H54 (cell line): ENCODE data around the gene TSEN54.

Experiments
- DNase-seq: peaks from one replicate; pipeline ENCODE4 v3.0.0; 2011; ENCODE audit warnings: low spot score, mixed read lengths; ENCODE audit not compliant: insufficient read length
- FAIRE-seq: peaks from 3 replicates; lab custom pipeline; 2011; peaks lifted over from hg19 to GRCh38; lab: Jason Lieb, UNC
- POLR2A ChIP-seq: IDR thresholded peaks from 2 replicates; pipeline ENCODE4 v1.6.1; 2011; ENCODE audit warnings: low read depth, mild to moderate bottlenecking, low read length

The TSEN54 gene

GRCh38 chr17:75492555-75493168, 23.7 kb upstream of the TSEN54 start:
- no peak for TF ChIP-seq POLR2A
- FAIRE-seq (no peak), DNase-seq (no peak)

GRCh38 chr17:75493476-75494129, 22.7 kb upstream of the TSEN54 start:
- TF ChIP-seq POLR2A: no peak
- no peak for FAIRE-seq

GRCh38 chr17:75494326-75494877, 21.9 kb upstream of the TSEN54 start:
- no peak for DNase-seq
- no peak for FAIRE-seq
- no peak for TF ChIP-seq POLR2A

More at GRCh38 chr17:75493476-75494129, 22.7 kb upstream of the TSEN54 start:
- DNase-seq: no peak

- no peak for TF ChIP-seq POLR2A
- FAIRE-seq: no peak
Measured at GRCh38 chr17:75496005-75496404, 20.3 kb upstream of the TSEN54 start.

GRCh38 chr17:75498039-75498725, 18.1 kb upstream of the TSEN54 start:
- FAIRE-seq (no peak), DNase-seq (no peak)
- no peak for TF ChIP-seq POLR2A

More at GRCh38 chr17:75496005-75496404, 20.3 kb upstream of the TSEN54 start:
- DNase-seq: no peak

- FAIRE-seq (no peak), DNase-seq (no peak)
- no peak for TF ChIP-seq POLR2A
Measured at GRCh38 chr17:75498726-75499213, 17.6 kb upstream of the TSEN54 start.

GRCh38 chr17:75499313-75500022, 16.9 kb upstream of the TSEN54 start:
- no peak for TF ChIP-seq POLR2A
- DNase-seq: no peak
- FAIRE-seq: no peak

GRCh38 chr17:75500419-75501216, 15.7 kb upstream of the TSEN54 start:
- no peak for TF ChIP-seq POLR2A
- no peak for FAIRE-seq
- no peak for DNase-seq

- no peak for TF ChIP-seq POLR2A
- DNase-seq (no peak), FAIRE-seq (no peak)
Measured at GRCh38 chr17:75501378-75502071, 14.8 kb upstream of the TSEN54 start.

- FAIRE-seq (no peak), DNase-seq (no peak)
- TF ChIP-seq POLR2A: no peak
Measured at GRCh38 chr17:75502072-75502720, 14.1 kb upstream of the TSEN54 start.

GRCh38 chr17:75502721-75503329, 13.5 kb upstream of the TSEN54 start:
- FAIRE-seq: no peak
- DNase-seq: no peak
- TF ChIP-seq POLR2A: no peak
